H1 (cell line): ENCODE results near the gene NRSN1. TPM values are rescaled to one million over a fixed set of nuclear protein-coding genes. Genes with fewer than 3 reads are reported as not detected.

Experiments
- CTCF ChIA-PET: fragments of 300-600 bp; sonication (Branson Sonifier 250); formaldehyde crosslinking; loops from one replicate; lab custom pipeline; 2021; ENCODE audit not compliant: partially characterized antibody; lab: Charles Lee
- POLR2A ChIA-PET: fragments of 300-600 bp; sonication (Branson Sonifier 250); formaldehyde crosslinking; loops from one replicate; lab custom pipeline; 2021; ENCODE audit warnings: inconsistent platforms; ENCODE audit not compliant: partially characterized antibody; lab: Charles Lee
- DNase-seq, 2 experiments: peaks; one replicate each; pipeline versions ENCODE4 v3.0.0 to v3.0.0-alpha.2; 2010 to 2022; ENCODE audit warnings: low spot score in 2 of 2, low read depth in 1 of 2, mixed read lengths in 1 of 2
- FAIRE-seq: peaks from 2 replicates; lab custom pipeline; 2011; peaks lifted over from hg19 to GRCh38; lab: Jason Lieb, UNC
- H2AFZ ChIP-seq: 2 replicates; pipeline ENCODE4 v1.8.1; 2012; ENCODE audit warnings: low read length, inconsistent platforms
- H2AK5ac ChIP-seq: 2 replicates; pipeline ENCODE4 v1.6.1; 2013; ENCODE audit warnings: low read depth, low read length
- H2BK120ac ChIP-seq: replicated peaks from 2 replicates; pipeline ENCODE3; 2013; ENCODE audit warnings: low read depth, low read length, inconsistent platforms
- H2BK12ac ChIP-seq: 2 replicates; pipeline ENCODE4 v1.6.1; 2013; ENCODE audit warnings: low read depth, low read length
- H2BK15ac ChIP-seq: 2 replicates; pipeline ENCODE4 v1.6.1; 2013; ENCODE audit warnings: low read length
- H2BK20ac ChIP-seq: 2 replicates; pipeline ENCODE4 v1.6.1; 2013; ENCODE audit warnings: low read length
- H2BK5ac ChIP-seq: 2 replicates; pipeline ENCODE4 v1.6.1; 2013; ENCODE audit warnings: low read depth, low read length
- H3K14ac ChIP-seq: 2 replicates; pipeline ENCODE4 v1.6.1; 2013; ENCODE audit warnings: inconsistent platforms; ENCODE audit not compliant: insufficient read length
- H3K18ac ChIP-seq: 2 replicates; pipeline ENCODE4 v1.6.1; 2013; ENCODE audit warnings: low read length; ENCODE audit errors: extremely low read depth
- H3K23ac ChIP-seq: 2 replicates; pipeline ENCODE4 v1.6.1; 2013; ENCODE audit warnings: inconsistent platforms; ENCODE audit not compliant: insufficient read length
- H3K23me2 ChIP-seq: 2 replicates; pipeline ENCODE4 v1.6.1; 2013; ENCODE audit warnings: low read depth, low read length
- H3K27ac ChIP-seq: 2 replicates; pipeline ENCODE4 v1.6.1; 2011; ENCODE audit warnings: low read depth, low read length, inconsistent platforms
- H3K27me3 ChIP-seq, 4 experiments: replicated peaks in 1 of 4; 1 replicate in 1 of 4; 2 replicates in 3 of 4; pipeline versions ENCODE4 v1.6.1 to v1.8.1; 2011 to 2013; ENCODE audit warnings: low read length in 3 of 4, mild to moderate bottlenecking in 3 of 4, inconsistent platforms in 2 of 4, mixed read lengths in 2 of 4, moderate library complexity in 1 of 4; ENCODE audit not compliant: control insufficient read depth in 3 of 4, insufficient read depth in 3 of 4; ENCODE audit errors: extremely low read depth in 1 of 4
- H3K36me3 ChIP-seq, 4 experiments: 2 replicates each; pipeline versions ENCODE4 v1.6.1 to v1.8.1; 2011 to 2013; ENCODE audit warnings: mild to moderate bottlenecking in 4 of 4, low read length in 3 of 4, moderate library complexity in 2 of 4, control low read depth in 1 of 4, inconsistent platforms in 1 of 4; ENCODE audit not compliant: insufficient read depth in 4 of 4, control insufficient read depth in 2 of 4
- H3K4ac ChIP-seq: replicated peaks from 2 replicates; pipeline ENCODE3; 2013; ENCODE audit warnings: low read length, low read depth, mixed read lengths, inconsistent platforms; ENCODE audit not compliant: insufficient read length
- H3K4me1 ChIP-seq, 4 experiments: replicated peaks in 1 of 4; 1 replicate in 1 of 4; 2 replicates in 3 of 4; pipeline versions ENCODE4 v1.6.1 to v1.8.1; 2011 to 2013; ENCODE audit warnings: low read length in 3 of 4, inconsistent platforms in 2 of 4, mixed read lengths in 1 of 4; ENCODE audit not compliant: insufficient read depth in 4 of 4, control insufficient read depth in 3 of 4
- H3K4me2 ChIP-seq, 2 experiments: 2 replicates each; pipeline versions ENCODE4 v1.6.1 to v1.8.1; 2011 to 2013; ENCODE audit warnings: low read depth in 2 of 2, low read length in 2 of 2, control low read depth in 1 of 2, inconsistent platforms in 1 of 2, mild to moderate bottlenecking in 1 of 2; ENCODE audit not compliant: insufficient read depth in 1 of 2
- H3K4me3 ChIP-seq, 4 experiments: fragments of 200-600, 300-600 bp in 1 of 4; sonication (generic), shearing (Covaris generic), sonication (Bioruptor Twin) in 1 of 4; 2 replicates each; pipeline versions ENCODE4 v1.5.1 to v1.8.1; 2011 to 2016; ENCODE audit warnings: low read length in 4 of 4, low read depth in 3 of 4, control low read depth in 2 of 4, inconsistent platforms in 2 of 4, mild to moderate bottlenecking in 2 of 4, mixed read lengths in 1 of 4, moderate library complexity in 1 of 4; ENCODE audit not compliant: insufficient read depth in 2 of 4; ENCODE audit errors: extremely low read depth in 1 of 4
- H3K56ac ChIP-seq: replicated peaks from 2 replicates; pipeline ENCODE3; 2013; ENCODE audit warnings: low read depth, mild to moderate bottlenecking, mixed read lengths, low read length, inconsistent platforms; ENCODE audit not compliant: insufficient read length
- H3K79me1 ChIP-seq: 2 replicates; pipeline ENCODE4 v1.6.1; 2013; ENCODE audit warnings: low read depth, low read length, control low read depth
- H3K79me2 ChIP-seq, 2 experiments: 2 replicates each; pipeline versions ENCODE4 v1.6.1 to v1.8.1; 2012 to 2013; ENCODE audit warnings: low read length in 2 of 2, mild to moderate bottlenecking in 2 of 2, inconsistent platforms in 1 of 2; ENCODE audit not compliant: insufficient read depth in 2 of 2, control insufficient read depth in 1 of 2
- H3K9ac ChIP-seq, 4 experiments: replicated peaks in 1 of 4; 1 replicate in 1 of 4; 2 replicates in 3 of 4; pipeline versions ENCODE4 v1.6.1 to v1.8.1; 2011 to 2013; ENCODE audit warnings: low read depth in 3 of 4, low read length in 3 of 4, control low read depth in 2 of 4, mild to moderate bottlenecking in 2 of 4, moderate library complexity in 2 of 4, inconsistent platforms in 1 of 4; ENCODE audit errors: extremely low read depth in 1 of 4
- H3K9me3 ChIP-seq, 2 experiments: 2 replicates each; pipeline versions ENCODE4 v1.6.1 to v1.8.1; 2012 to 2013; ENCODE audit warnings: mild to moderate bottlenecking in 2 of 2, moderate library complexity in 2 of 2, control low read depth in 1 of 2, inconsistent platforms in 1 of 2, low read depth in 1 of 2, low read length in 1 of 2, mixed read lengths in 1 of 2; ENCODE audit not compliant: insufficient read depth in 2 of 2
- H4K20me1 ChIP-seq, 2 experiments: replicated peaks in 1 of 2; 2 replicates each; pipeline versions ENCODE3 to v1.8.1; 2011 to 2013; ENCODE audit warnings: inconsistent platforms in 2 of 2, low read length in 2 of 2, mild to moderate bottlenecking in 1 of 2; ENCODE audit not compliant: insufficient read depth in 2 of 2, control insufficient read depth in 1 of 2
- H4K5ac ChIP-seq: 2 replicates; pipeline ENCODE4 v1.6.1; 2013; ENCODE audit warnings: low read length, low read depth, mixed read lengths, inconsistent platforms; ENCODE audit not compliant: insufficient read length
- H4K8ac ChIP-seq: 2 replicates; pipeline ENCODE4 v1.8.0; 2013; ENCODE audit warnings: mild to moderate bottlenecking, moderate library complexity, low read length, inconsistent platforms; ENCODE audit not compliant: insufficient read depth; ENCODE audit errors: extremely low read depth
- H4K91ac ChIP-seq: replicated peaks from 2 replicates; pipeline ENCODE3; 2013; ENCODE audit warnings: low read length, mixed read lengths, inconsistent platforms; ENCODE audit not compliant: insufficient read length
- CTBP2 ChIP-seq: IDR thresholded peaks from 2 replicates; pipeline ENCODE4 v1.7.0; 2011; ENCODE audit warnings: borderline replicate concordance, mild to moderate bottlenecking, moderate library complexity, mixed read lengths, low read length; ENCODE audit not compliant: insufficient read depth, insufficient read length
- JUND ChIP-seq: IDR thresholded peaks from 2 replicates; pipeline ENCODE4 v1.6.1; 2011; ENCODE audit warnings: mild to moderate bottlenecking, improper control_type of control experiment, low read length
- WGBS, 2 experiments: shearing (Covaris generic) in 1 of 2; methylation state at CpG; one replicate each; pipeline versions ENCODE4 v1.1.6 to v1.1.7; 2013 to 2015; ENCODE audit warnings: low lambda C conversion rate in 2 of 2, mixed read lengths in 2 of 2, inconsistent platforms in 1 of 2, low coverage in 1 of 2, missing lambda C conversion rate in 1 of 2; ENCODE audit not compliant: insufficient replicate concordance in 2 of 2, insufficient coverage in 1 of 2, insufficient read length in 1 of 2; ENCODE audit errors: extremely low coverage in 1 of 2, missing lambda C conversion rate in 1 of 2; 5-methylcytosine and 5-hydroxymethylcytosine counted together
- polyA plus RNA-seq, 7 experiments: library from polyadenylated mRNA; depleted of rRNA in 3 of 7; stranded (reverse) in 5 of 7; unstranded in 2 of 7; fragments of >200 nt in 5 of 7; fragments of 200-250 nt in 2 of 7; gene quantifications; 1 replicate in 5 of 7; 2 replicates in 1 of 7; 4 replicates in 1 of 7; pipeline versions ENCODE4 v1.2.1 to v1.2.3, GENCODE V29; 2011 to 2013; ENCODE audit warnings: missing spikeins in 2 of 7, mixed read lengths in 2 of 7
- total RNA-seq: library from RNA; stranded (reverse); fragmentation: NEBNext Ultra II Directional; extraction: Animal tissue kit (Norgen Biotek cat#: 25700); gene quantifications from 2 replicates; pipeline ENCODE4 v1.2.1, GENCODE V29; 2021

Gene NRSN1
- total and polyA plus RNA-seq, 2 of the 8 experiments (the other 6 are each of a cell fraction or from before 2014, with no cell fraction given), result 0.15 to 0.78 TPM

- Histone ChIP-seq H3K79me1 (no peaks in the 10 kb centered on the region), H3K4me2 (no peak overlapping the region), H2BK20ac (no peak overlapping the region), H3K27me3 (no peaks in the 10 kb centered on the region), H3K27ac (no peak overlapping the region), H2AFZ (0 out of 2 replicates have a peak overlapping the region, but pooled peaks have one; percentile 38), H3K14ac (no peak overlapping the region), H4K8ac (no peak overlapping the region), H2BK15ac (no peak overlapping the region), H4K91ac (no peak overlapping the region), H3K18ac (no peak overlapping the region), H3K56ac (no peak overlapping the region), H3K9me3 (no peaks in the 10 kb centered on the region; a peak in 1 of 4 replicates), H2AK5ac (no peak overlapping the region), H2BK120ac (no peak overlapping the region), H3K79me2 (no peaks in the 10 kb centered on the region), H3K4me1 (no peaks in the 10 kb centered on the region), H4K5ac (no peak overlapping the region), H3K4me3 (no peak overlapping the region), H2BK12ac (no peak overlapping the region), H3K23ac (no peak overlapping the region), H2BK5ac (no peak overlapping the region), H4K20me1 (no peaks in the 10 kb centered on the region), H3K9ac (no peak overlapping the region), H3K36me3 (no peaks in the 10 kb centered on the region), H3K4ac (no peak overlapping the region), H3K23me2 (no peaks in the 10 kb centered on the region; the same call in 1 of the 2 replicates)
- CTCF ChIA-PET, result interaction anchor here (0.6 kb wide), 1 partner anchor 26 kb away, joined by 3 read pairs; no protein-coding TSS in a partner anchor
- DNase-seq, result no peak
- POLR2A ChIA-PET, result no interaction called here
- FAIRE-seq, result no peak
- TF ChIP-seq JUND (no peak), CTBP2 (no peak)
- 90% methylated on average over 8 of the region's 8 CpGs; no CpG with 5 or more reads in 1 of the 2 experiments for WGBS, 2 experiments
Measured at GRCh38 chr6:24147511-24148153, 21.6 kb downstream of the NRSN1 start.
